Measurements from ENCODE around the gene DNAH14.

Gene DNAH14

GRCh38 chr1:225435957-225436392 lies 506.5 kb downstream of the DNAH14 start:
- TF ChIP-seq CTCF (IDR thresholded peaks at IDR 0.05) = no peak

- TF ChIP-seq CTCF (IDR thresholded peaks at IDR 0.05) = peak; percentile 33; the same call in 1 of the 2 replicates
Observed at GRCh38 chr1:225437710-225438437, 508.4 kb downstream of the DNAH14 start.

GRCh38 chr1:225440380-225441221 lies 511.1 kb downstream of the DNAH14 start:
- TF ChIP-seq CTCF (IDR thresholded peaks at IDR 0.05) = no peak

- peak; percentile 29; the same call in 1 of the 2 replicates for TF ChIP-seq CTCF (IDR thresholded peaks at IDR 0.05)
Observed at GRCh38 chr1:225441314-225442122, 512.0 kb downstream of the DNAH14 start.

GRCh38 chr1:225442123-225442505 lies 512.6 kb downstream of the DNAH14 start:
- no peak for TF ChIP-seq CTCF (IDR thresholded peaks at IDR 0.05)

GRCh38 chr1:225445639-225446594 lies 516.4 kb downstream of the DNAH14 start:
- no peak for TF ChIP-seq CTCF (IDR thresholded peaks at IDR 0.05)
